Stimulated activated naive CD8-positive, alpha-beta T cell treated with anti-CD3 and anti-CD28 coated beads, Interleukin-15, Interleukin-2, amounts not matched to agents 100 U/mL and 50 U/mL, for 24 hours (primary cell): Measurements from ENCODE around the gene EVC2.

ENCODE experiments used
- ATAC-seq: fragments of 150-1000 bp; cut with Tn5 transposase; one replicate; pipeline ENCODE4 v1.10.0; 2021
- DNase-seq: peaks from one replicate; pipeline ENCODE4 v3.0.0; 2021

The EVC2 gene

GRCh38 chr4:5562476-5562875, 145.9 kb downstream of the EVC2 start:
- no peak for ATAC-seq
- DNase-seq, result no peak

- ATAC-seq (no peak), DNase-seq (no peak)
Measured at GRCh38 chr4:5561286-5561685, 147.1 kb downstream of the EVC2 start.

DNA sequence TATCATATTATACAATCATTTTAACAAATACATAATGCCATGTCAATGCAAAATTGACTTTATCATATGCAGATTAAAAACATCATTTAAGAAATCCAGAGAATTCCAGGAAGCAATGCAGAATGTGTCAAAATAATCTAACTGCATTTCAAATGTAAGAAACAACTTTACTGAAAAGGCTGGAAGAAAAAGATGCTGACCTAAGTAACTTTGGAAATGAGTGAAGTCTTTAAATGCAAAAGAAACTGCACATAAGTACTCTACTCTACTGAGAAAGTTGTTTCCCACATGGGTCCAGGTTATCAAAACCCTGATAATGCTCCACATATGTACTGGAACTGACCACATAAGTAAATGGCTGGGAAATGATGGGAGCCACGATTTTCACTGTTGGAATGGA, 149.9 kb downstream of the EVC2 start:
- DNase-seq (no peak), ATAC-seq (no peak)

DNA sequence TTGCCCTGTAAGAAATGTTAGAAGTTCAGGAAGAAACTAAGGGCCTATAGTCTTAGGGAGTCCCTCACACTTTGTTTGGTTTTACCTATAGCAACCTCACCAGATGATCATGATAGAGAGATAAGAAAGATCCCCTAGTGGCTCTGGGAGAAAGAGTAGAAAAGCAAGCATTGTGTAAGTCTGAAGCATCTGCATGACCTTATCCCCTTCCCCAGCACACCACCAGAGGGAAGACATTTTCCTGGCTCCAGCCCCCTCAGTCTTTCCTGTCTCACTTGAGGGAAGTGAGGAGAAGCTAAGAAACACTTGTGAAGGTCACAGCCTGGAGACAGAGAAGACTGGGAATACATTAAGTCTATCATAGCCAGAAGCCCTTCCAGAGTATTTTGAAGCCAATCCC, 154.0 kb downstream of the EVC2 start:
- no peak for DNase-seq
- no peak for ATAC-seq

DNA sequence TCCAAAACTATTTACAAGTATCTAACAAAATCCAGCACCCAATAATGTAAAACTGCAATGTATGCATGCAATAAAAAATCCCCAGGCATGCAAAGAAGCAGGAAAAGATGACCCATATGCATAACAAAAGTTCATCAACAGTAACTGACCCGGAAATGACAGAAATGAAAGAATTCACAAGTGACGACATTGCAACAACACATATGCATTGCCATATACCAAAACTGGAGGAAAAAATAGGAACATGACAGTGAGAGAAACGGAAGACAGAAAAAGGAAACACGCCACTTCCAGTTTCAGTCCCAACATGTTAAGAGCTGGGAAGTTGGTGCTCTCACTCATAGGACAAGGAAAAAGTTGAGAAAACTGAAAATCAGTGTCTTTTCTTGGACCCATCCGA, 154.6 kb downstream of the EVC2 start:
- no peak for ATAC-seq
- no peak for DNase-seq

DNA sequence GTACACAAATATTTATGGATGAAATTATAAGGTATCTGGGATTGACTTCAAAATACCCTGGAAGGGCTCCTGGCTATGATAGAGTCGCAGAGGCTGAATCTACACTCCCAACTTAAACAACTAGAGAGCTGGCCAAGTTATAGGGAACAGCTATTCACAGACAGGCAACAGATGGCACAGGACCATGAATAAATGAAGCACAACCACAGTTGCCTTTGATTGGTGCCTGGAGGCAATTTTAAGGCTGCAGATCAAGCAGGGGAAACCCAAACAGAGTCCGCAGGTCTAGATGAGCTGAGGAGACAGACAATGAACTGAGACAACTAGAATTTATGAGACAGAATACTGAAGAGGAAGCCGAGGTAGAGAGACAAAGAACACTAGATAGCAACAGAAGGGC, 155.9 kb downstream of the EVC2 start:
- no peak for ATAC-seq
- DNase-seq, result no peak

DNA sequence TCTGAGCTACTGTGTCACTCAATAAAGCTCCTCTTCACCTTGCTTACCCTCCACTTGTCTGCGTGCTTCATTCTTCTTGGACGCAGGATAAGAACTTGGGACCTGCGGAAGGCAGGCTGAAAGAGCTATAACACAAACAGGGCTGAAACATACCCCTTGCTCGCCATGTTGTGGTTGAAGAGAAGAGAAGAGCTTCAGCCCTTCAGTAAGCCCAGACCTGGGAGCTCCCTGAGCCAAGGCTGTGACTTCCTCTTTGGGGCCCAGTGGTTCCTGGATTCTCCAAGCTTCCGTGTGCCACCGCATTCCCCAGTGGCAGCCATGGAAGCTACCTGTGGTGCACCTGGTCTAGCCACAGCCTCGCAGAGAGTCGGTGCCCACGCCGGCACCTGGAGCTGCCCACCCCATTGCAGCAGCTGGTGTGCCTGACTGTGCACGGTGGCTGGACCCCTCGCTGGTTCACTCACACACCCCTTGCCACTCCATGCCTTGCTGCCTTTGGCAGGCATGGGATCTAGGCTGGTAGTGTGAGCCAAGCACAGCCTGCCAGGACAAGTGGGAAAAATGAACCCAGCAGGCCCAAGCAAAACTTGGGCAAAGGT, 160.6 kb downstream of the EVC2 start:
- ATAC-seq, result no peak
- no peak for DNase-seq

GRCh38 chr4:5545271-5545670, 163.1 kb downstream of the EVC2 start:
- DNase-seq, result no peak
- ATAC-seq, result no peak

- no peak for ATAC-seq
- DNase-seq, result no peak
Measured at GRCh38 chr4:5544762-5545161, 163.6 kb downstream of the EVC2 start.

DNA sequence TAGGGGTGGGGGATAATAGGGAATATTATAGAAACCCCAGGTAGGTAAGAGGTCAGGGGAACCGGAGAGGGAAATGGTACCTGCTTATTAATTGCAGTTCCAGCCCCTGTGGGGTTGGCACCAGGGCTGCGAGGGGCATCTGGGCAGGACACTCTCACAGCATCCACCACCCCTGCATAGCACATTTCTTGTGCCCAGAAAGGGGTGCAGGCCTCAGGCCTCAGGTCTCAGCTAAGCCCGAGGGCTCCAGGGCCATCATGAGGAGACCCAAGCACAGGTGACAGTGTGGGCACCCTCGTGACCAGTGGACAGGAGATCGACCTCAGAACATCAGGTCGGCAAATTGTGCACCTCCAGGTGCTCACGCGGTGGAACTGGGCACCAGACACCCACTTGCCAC, 164.7 kb downstream of the EVC2 start:
- DNase-seq, result no peak
- ATAC-seq, result no peak

GRCh38 chr4:5541169-5541568, 167.2 kb downstream of the EVC2 start:
- no peak for ATAC-seq
- DNase-seq, result no peak

DNA sequence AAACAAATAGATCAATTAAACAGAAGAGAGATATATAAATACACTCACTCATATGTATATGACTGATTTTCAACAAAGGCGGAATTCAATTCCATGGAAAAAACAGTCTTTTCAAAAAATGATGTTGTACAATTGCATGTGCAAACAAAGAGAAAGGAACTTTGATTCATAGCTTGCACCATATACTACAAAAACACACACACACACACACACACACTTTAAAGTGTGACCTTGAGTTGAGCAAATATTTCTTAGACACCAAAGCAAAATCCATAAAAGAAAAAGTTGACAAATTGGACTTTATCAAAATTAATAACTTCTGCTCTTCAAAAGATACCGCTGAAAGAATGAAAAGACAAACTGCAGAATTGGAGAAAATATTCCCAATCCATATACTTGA, 168.8 kb downstream of the EVC2 start:
- no peak for ATAC-seq
- no peak for DNase-seq

DNA sequence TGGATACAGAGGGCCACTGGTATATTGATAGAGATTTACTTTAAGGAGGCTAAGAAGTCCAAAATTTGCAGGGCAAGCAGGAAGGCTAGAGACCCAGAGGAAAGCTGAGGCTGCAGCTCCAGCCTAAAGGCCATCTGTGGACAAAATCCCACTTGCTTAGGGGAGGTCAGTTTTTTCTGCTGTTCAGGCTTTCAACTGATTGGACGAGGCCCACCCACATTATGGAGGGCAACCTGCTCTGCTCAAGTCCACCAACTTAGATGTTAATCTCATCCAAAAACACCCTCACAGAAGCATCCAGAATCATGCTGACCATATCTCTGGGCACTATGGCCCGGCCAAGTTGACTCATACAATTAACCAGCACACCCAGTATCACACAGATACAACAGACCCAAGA, 176.3 kb downstream of the EVC2 start:
- DNase-seq (no peak), ATAC-seq (no peak)

DNA sequence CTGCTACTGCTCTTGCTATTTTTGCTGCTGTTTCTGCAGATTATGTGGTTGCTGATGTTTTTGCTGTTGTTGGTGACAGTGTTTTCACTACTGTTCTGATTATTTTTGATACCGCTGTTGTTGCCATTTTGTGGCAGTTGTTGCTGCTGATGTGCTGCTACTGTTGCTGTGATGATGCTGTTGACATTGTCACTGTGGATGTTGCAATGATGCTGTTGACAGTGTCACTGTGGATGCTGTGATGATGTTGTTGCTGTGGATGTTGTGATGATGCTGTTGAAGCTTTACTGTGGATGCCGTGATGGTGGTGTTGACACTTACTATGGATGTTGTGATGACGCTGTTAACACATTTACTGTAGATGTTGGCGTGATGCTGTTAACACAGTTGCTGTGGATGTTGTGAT, 180.3 kb downstream of the EVC2 start:
- ATAC-seq, result no peak
- no peak for DNase-seq

DNA sequence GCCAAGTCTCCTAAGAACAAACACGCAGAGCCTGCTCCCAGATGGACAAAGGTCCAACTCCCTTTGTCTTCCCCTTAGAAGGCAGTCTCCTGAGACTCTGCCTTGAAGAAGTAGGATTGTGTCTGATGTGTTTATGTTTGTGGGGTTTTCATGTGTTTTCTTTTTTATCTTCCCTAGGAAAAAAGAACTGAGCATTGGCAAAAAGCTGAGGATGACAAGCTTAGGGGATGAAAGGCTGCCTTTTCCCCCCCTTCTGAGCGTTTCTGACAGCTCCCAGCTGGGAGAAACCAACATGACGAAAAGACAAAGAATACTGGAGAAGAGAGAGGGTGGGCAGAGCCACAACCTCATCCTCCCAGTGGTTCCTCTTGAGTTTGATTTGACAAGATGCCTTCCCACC, 181.1 kb downstream of the EVC2 start:
- ATAC-seq, result no peak
- no peak for DNase-seq

- DNase-seq (no peak), ATAC-seq (no peak)
Measured at GRCh38 chr4:5526080-5526846, 182.1 kb downstream of the EVC2 start.

GRCh38 chr4:5524446-5525299, 183.7 kb downstream of the EVC2 start:
- no peak for DNase-seq
- ATAC-seq, result no peak

DNA sequence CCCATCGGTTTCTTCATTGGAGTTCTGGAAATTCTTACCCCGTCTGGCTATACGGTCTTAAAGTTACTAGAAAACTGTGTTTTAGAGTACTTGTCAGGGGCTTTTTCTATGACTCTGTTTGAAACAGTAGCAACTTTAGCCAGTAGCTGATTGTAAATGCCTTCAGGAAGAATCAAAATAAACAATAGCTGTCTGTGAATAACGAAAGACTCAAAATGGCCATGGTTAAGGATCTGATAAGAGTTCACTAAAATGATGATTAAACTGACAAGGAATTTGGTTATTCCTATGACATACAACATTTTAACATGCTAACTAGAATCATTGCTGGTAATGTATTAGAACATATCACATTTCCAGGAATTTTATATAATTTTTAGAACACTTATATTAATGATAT, 191.0 kb downstream of the EVC2 start:
- DNase-seq (no peak), ATAC-seq (no peak)

- DNase-seq (no peak), ATAC-seq (no peak)
Measured at GRCh38 chr4:5515646-5516045, 192.7 kb downstream of the EVC2 start.
